ENCODE measurements around the gene PPP2R2D. TPM values are rescaled to one million over a fixed set of nuclear protein-coding genes. Genes with fewer than 3 reads are reported as not detected.
"Not testable (repeated sequence)": the region's sequence is repeated elsewhere in the genome, so short reads cannot be mapped to it uniquely, and the experiment has no call there.

PPP2R2D gene
- total and polyA plus RNA-seq, 12 donors = 26.8 to 46.5 (median 35.1) TPM

- TF ChIP-seq CTCF (IDR thresholded peaks at IDR 0.05) = no peak
Measured at GRCh38 chr10:131915990-131916766, 15.4 kb downstream of the PPP2R2D start.

GRCh38 chr10:131916767-131917160 lies 16.0 kb downstream of the PPP2R2D start:
- intact Hi-C loops (cut with DNase I) = loop anchor here in 1 of 10 donors (1.0 kb wide), 1 partner anchor 9 kb away; no protein-coding TSS in a partner anchor
- 87 to 96% methylated on average over 9 to 10 of the region's 11 CpGs for WGBS, 2 donors
- not testable (repeated sequence) for H3K4me3 ChIP-seq, ATAC-seq, H3K27ac ChIP-seq, H3K9me3 ChIP-seq, H3K27me3 ChIP-seq, DNase-seq
- Histone ChIP-seq H3K4me1 (peaks cover 0 to 33% (median 19%) of the 10 kb centered on the region in 9 donors), H3K36me3 (peaks cover 0 to 16% (median 0%) of the 10 kb centered on the region in 9 donors)

More at GRCh38 chr10:131915990-131916766, 15.4 kb downstream of the PPP2R2D start:
- ATAC-seq (no peak), DNase-seq (no peak)
- WGBS, 2 donors = 89 to 92% methylated on average over 19 of the region's 19 CpGs
- Histone ChIP-seq H3K36me3 (peaks cover 0 to 17% (median 0%) of the 10 kb centered on the region in 9 donors), H3K9me3 (peaks cover 0 to 5% (median 0%) of the 10 kb centered on the region in 11 donors), H3K4me3 (no peak overlapping the region), H3K27ac (no peak overlapping the region), H3K27me3 (no peaks in the 10 kb centered on the region), H3K4me1 (peaks cover 0 to 36% (median 21%) of the 10 kb centered on the region in 9 donors)
- intact Hi-C loops (cut with DNase I) = loop anchor here in 1 of 10 donors (1.0 kb wide), 1 partner anchor 9 kb away; no protein-coding TSS in a partner anchor

- H3K27ac ChIP-seq; intact Hi-C loops (cut with DNase I); ATAC-seq; H3K4me3 ChIP-seq; H3K36me3 ChIP-seq; H3K27me3 ChIP-seq; DNase-seq; H3K9me3 ChIP-seq: not testable (repeated sequence)
- WGBS, 2 donors = 95 to 98% methylated on average over 9 to 10 of the region's 11 CpGs
- H3K4me1 ChIP-seq = peaks cover 0 to 38% (median 20%) of the 10 kb centered on the region in 9 donors
Measured at GRCh38 chr10:131917496-131917895, 16.7 kb downstream of the PPP2R2D start.

GRCh38 chr10:131919461-131919860 lies 18.7 kb downstream of the PPP2R2D start:
- H3K36me3 ChIP-seq; H3K9me3 ChIP-seq; H3K27ac ChIP-seq; intact Hi-C loops (cut with DNase I); DNase-seq; H3K27me3 ChIP-seq; ATAC-seq; H3K4me3 ChIP-seq: not testable (repeated sequence)
- peaks cover 0 to 45% (median 20%) of the 10 kb centered on the region in 9 donors for H3K4me1 ChIP-seq
- 96 to 99% methylated on average over 14 of the region's 14 CpGs for WGBS, 2 donors

- peaks cover 0 to 12% (median under 1%) of the 10 kb centered on the region in 11 donors for H3K9me3 ChIP-seq
- no peak for ATAC-seq
- H3K36me3 ChIP-seq = no peaks in the 10 kb centered on the region
- no peak overlapping the region for H3K27ac ChIP-seq
- H3K4me3 ChIP-seq = no peak overlapping the region
- no peak for TF ChIP-seq CTCF (IDR thresholded peaks at IDR 0.05)
- no peaks in the 10 kb centered on the region for H3K27me3 ChIP-seq
- intact Hi-C loops (cut with DNase I) = no loop called here
- no peak for DNase-seq
- H3K4me1 ChIP-seq = peaks cover 0 to 39% (median 25%) of the 10 kb centered on the region in 9 donors
- 91 to 94% methylated on average over 11 of the region's 11 CpGs for WGBS, 2 donors
Measured at GRCh38 chr10:131920151-131920550, 19.3 kb downstream of the PPP2R2D start.

GRCh38 chr10:131920693-131921092 lies 19.9 kb downstream of the PPP2R2D start:
- Histone ChIP-seq H3K9me3 (peaks cover 0 to 17% (median 6%) of the 10 kb centered on the region in 11 donors), H3K4me1 (peaks cover 0 to 33% (median 24%) of the 10 kb centered on the region in 9 donors), H3K4me3 (no peak overlapping the region), H3K27ac (no peak overlapping the region), H3K36me3 (no peaks in the 10 kb centered on the region), H3K27me3 (no peaks in the 10 kb centered on the region)
- DNase-seq (no peak), ATAC-seq (no peak)
- WGBS, 2 donors = 82 to 92% methylated on average over 5 of the region's 5 CpGs
- intact Hi-C loops (cut with DNase I) = no loop called here
- TF ChIP-seq CTCF (IDR thresholded peaks at IDR 0.05) = no peak
